Body of pancreas (tissue), 4 donors: ENCODE data around the gene MICAL2.

Experiments used
- POLR2A ChIP-seq, 3 donors: fragments of 450-650 bp; IDR thresholded peaks; one replicate each; pipeline ENCODE4 v1.6.1; 2016; ENCODE audit warnings: antibody characterized with exemption in 3 of 3, mild to moderate bottlenecking in 2 of 3
- TF ChIP-seq, protein P1 (sequence below), 7 experiments: fragments of 450-650 bp in 4 of 7; fragments of 200-600 bp in 3 of 7; sonication (generic) in 3 of 7; IDR thresholded peaks; one replicate each; pipeline ENCODE4 v1.5.1; 2016 to 2019; ENCODE audit warnings: antibody characterized with exemption in 7 of 7

DNA sequence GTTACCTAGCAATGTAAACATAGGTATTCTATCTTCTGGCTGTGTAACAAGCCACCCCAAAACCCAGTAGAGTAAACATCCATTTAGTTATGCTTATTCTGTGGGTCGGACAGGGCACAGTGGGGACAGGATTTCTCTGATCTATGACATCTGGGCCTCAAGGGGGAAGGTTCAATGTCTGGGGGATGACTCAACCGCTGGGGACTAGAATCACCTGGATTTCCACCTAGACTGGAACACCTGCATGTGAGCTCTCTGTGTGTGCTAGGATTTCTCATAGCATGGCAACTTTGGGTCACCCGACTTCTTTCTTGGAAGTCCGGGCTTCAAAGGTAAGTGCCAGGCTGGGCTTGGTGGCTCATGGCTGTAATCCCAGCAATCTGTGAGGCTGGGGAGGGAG is 36.5 kb upstream of the MICAL2 start:
- TF ChIP-seq POLR2A (IDR thresholded peaks at IDR 0.05), result no peak
- TF ChIP-seq, protein P1, sequence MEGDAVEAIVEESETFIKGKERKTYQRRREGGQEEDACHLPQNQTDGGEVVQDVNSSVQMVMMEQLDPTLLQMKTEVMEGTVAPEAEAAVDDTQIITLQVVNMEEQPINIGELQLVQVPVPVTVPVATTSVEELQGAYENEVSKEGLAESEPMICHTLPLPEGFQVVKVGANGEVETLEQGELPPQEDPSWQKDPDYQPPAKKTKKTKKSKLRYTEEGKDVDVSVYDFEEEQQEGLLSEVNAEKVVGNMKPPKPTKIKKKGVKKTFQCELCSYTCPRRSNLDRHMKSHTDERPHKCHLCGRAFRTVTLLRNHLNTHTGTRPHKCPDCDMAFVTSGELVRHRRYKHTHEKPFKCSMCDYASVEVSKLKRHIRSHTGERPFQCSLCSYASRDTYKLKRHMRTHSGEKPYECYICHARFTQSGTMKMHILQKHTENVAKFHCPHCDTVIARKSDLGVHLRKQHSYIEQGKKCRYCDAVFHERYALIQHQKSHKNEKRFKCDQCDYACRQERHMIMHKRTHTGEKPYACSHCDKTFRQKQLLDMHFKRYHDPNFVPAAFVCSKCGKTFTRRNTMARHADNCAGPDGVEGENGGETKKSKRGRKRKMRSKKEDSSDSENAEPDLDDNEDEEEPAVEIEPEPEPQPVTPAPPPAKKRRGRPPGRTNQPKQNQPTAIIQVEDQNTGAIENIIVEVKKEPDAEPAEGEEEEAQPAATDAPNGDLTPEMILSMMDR (IDR thresholded peaks at IDR 0.05), result no peak
